Heart left ventricle (tissue), 16 donors: ENCODE data around the gene SERBP1. TPM values are rescaled to one million over a fixed set of nuclear protein-coding genes. Genes with fewer than 3 reads are reported as not detected.

ENCODE experiments used
- ATAC-seq, 4 donors: fragments of 200-7000 bp; cut with Tn5 transposase; one replicate each; pipeline ENCODE4 v1.9.1; 2020 to 2022; ENCODE audit warnings: moderate library complexity in 4 of 4, mild to moderate bottlenecking in 3 of 4, moderate number of reproducible peaks in 1 of 4
- DNase-seq, 5 donors: peaks; one replicate each; pipeline ENCODE4 v3.0.0-alpha.2; 2020
- H3K27ac ChIP-seq, 12 donors: fragments of 200-600 bp; sonication (generic) in 4 of 12; one replicate each; pipeline versions ENCODE4 v1.5.0 to v1.8.0; 2016 to 2022; ENCODE audit warnings: mild to moderate bottlenecking in 2 of 12
- H3K27me3 ChIP-seq, 9 donors: fragments of 200-600 bp; sonication (generic) in 2 of 9; one replicate each; pipeline versions ENCODE4 v1.5.1 to v1.8.0; 2016 to 2022; ENCODE audit warnings: mild to moderate bottlenecking in 3 of 9
- H3K36me3 ChIP-seq, 9 donors: fragments of 200-600 bp; sonication (generic) in 2 of 9; one replicate each; pipeline versions ENCODE4 v1.5.0 to v1.8.0; 2018 to 2022; ENCODE audit warnings: mild to moderate bottlenecking in 2 of 9
- H3K4me1 ChIP-seq, 12 donors: fragments of 200-600 bp; sonication (generic) in 4 of 12; one replicate each; pipeline versions ENCODE4 v1.5.0 to v1.8.0; 2016 to 2022; ENCODE audit warnings: mild to moderate bottlenecking in 3 of 12
- H3K4me3 ChIP-seq, 12 donors: fragments of 200-600 bp; sonication (generic) in 4 of 12; one replicate each; pipeline versions ENCODE4 v1.5.0 to v1.8.0; 2017 to 2022; ENCODE audit warnings: mild to moderate bottlenecking in 9 of 12, moderate library complexity in 4 of 12
- H3K9me3 ChIP-seq, 12 donors: fragments of 200-600 bp; sonication (generic) in 4 of 12; one replicate each; pipeline versions ENCODE4 v1.5.0 to v1.8.0; 2016 to 2022; ENCODE audit warnings: mild to moderate bottlenecking in 1 of 12
- CTCF ChIP-seq, 12 donors: fragments of 200-600 bp; sonication (generic) in 4 of 12; IDR thresholded peaks; one replicate each; pipeline versions ENCODE4 v1.5.0 to v1.8.0; 2018 to 2022; ENCODE audit warnings: antibody characterized with exemption in 12 of 12, mild to moderate bottlenecking in 5 of 12
- POLR2A ChIP-seq, 2 donors: fragments of 450-650 bp; IDR thresholded peaks; one replicate each; pipeline ENCODE4 v1.6.1; 2017; ENCODE audit warnings: antibody characterized with exemption in 2 of 2, mild to moderate bottlenecking in 2 of 2, moderate library complexity in 2 of 2
- WGBS, 4 donors: extraction: QIAGEN DNeasy Blood & Tissue Kit in 2 of 4; methylation state at CpG; one replicate each; pipeline versions ENCODE4 v1.1.5 to v1.1.7; 2013 to 2018; 5-methylcytosine and 5-hydroxymethylcytosine counted together
- intact Hi-C, 10 donors: fragments of 100-400 bp; cut with DNase I; formaldehyde crosslinking; loops; one replicate each; pipeline versions ENCODE4 v1.11.1 to v1.14.2; 2022
- polyA plus RNA-seq, 2 donors: library from polyadenylated mRNA; stranded (reverse); fragments of 200-250 nt; gene quantifications; one replicate each; pipeline ENCODE4 v1.2.3, GENCODE V29; 2013
- total RNA-seq, 9 donors: library from RNA; depleted of rRNA in 2 of 9; stranded (reverse); fragments of >200 nt in 2 of 9; fragmentation: NEBNext Ultra II Directional in 3 of 9; extraction: Animal tissue kit (Norgen Biotek cat#: 25700) in 3 of 9; gene quantifications; one replicate each; pipeline versions ENCODE4 v1.1.0 to v1.2.4, GENCODE V29; 2016 to 2023
- donor health status: ischemic (EF 13 %, LVEDD 7.1; RV severe dilation, severe dysfunction).
- donor health status: healthy with polysubstance abuse.
- donor health status: DM: no; HTN: yes; CAD: no.
- donor health status: DM: no; HTN: no; CAD: no.
- donor health status: ischemic (EF 25% LVEDD 6.9; RV normal size, moderate dysfunction).
- donor health status: ischemic (EF 25% LVEDD 5.7; RV mildly dilated, moderate dysfunction).
- donor health status: healthy.
- donor health status: DM: yes; HTN: yes; CAD: no.
- donor health status: ischemic (EF 35%, LVEDD 5.7; RV mildly dilated, moderate dysfunction).
- donor health status: nonischemic (EF 11% LVEDD 7.7; RV severe dilation, severe dysfunction).
- donor health status: DM: yes; HTN: yes; CAD: no.
- donor health status: PGD.
- donor health status: ischemic (EF 29% LVEDD 5.4; RV normal size, mild dysfunction).
- donor health status: nonischemic (EF 23%, LVEDD 6.1; RV moderate dilation, normal function).

SERBP1 gene
- total and polyA plus RNA-seq, 11 donors, result 68.8 to 197 (median 148) TPM

GRCh38 chr1:67359592-67359991 is 70.6 kb downstream of the SERBP1 start:
- H3K4me1 ChIP-seq, result no peaks in the 10 kb centered on the region
- H3K36me3 ChIP-seq, result no peaks in the 10 kb centered on the region
- H3K9me3 ChIP-seq, result no peaks in the 10 kb centered on the region
- DNase-seq (no peak), ATAC-seq (no peak)
- H3K27me3 ChIP-seq, result no peaks in the 10 kb centered on the region
- H3K4me3 ChIP-seq, result no peak overlapping the region
- intact Hi-C loops, result no loop called here
- WGBS, 4 donors, result 33 to 100% (median 71%) methylated on average over 1 of the region's 1 CpG
- no peak overlapping the region for H3K27ac ChIP-seq
- TF ChIP-seq CTCF (IDR thresholded peaks at IDR 0.05) (no peak), POLR2A (IDR thresholded peaks at IDR 0.05) (no peak)

Other genes starting within 250 kb of the SERBP1 start
- 1 to 10 TPM in 2 of 9 donors, under 1 TPM in 5, not detected in 2; 0.25 to 1.9 (median 0.83) TPM for gene IL12RB2, start 122.5 kb downstream of the SERBP1 start, total RNA-seq
- gene IL12RB2, start 122.5 kb downstream of the SERBP1 start, polyA plus RNA-seq, result under 1 TPM; 0.04 to 0.08 TPM